Hematopoietic multipotent progenitor cell treated with erythropoietin and hydrocortisone succinate and interleukin-3 and kit ligand, for 6 days (in vitro differentiated cells): ENCODE measurements around the gene DACT1.

Experiments used
- DNase-seq: peaks from one replicate; pipeline ENCODE4 v3.0.0-alpha.2; 2015

The DACT1 gene

GRCh38 chr14:58668848-58669480 is 31.2 kb downstream of the DACT1 start:
- no peak for DNase-seq

- no peak for DNase-seq
Measured at GRCh38 chr14:58669556-58670200, 31.9 kb downstream of the DACT1 start.

GRCh38 chr14:58671024-58671423 is 33.3 kb downstream of the DACT1 start:
- no peak for DNase-seq

- no peak for DNase-seq
Measured at GRCh38 chr14:58671436-58671835, 33.7 kb downstream of the DACT1 start.

- no peak for DNase-seq
Measured at GRCh38 chr14:58673722-58674121, 36.0 kb downstream of the DACT1 start.

- no peak for DNase-seq
Measured at GRCh38 chr14:58677001-58677400, 39.2 kb downstream of the DACT1 start.

- DNase-seq: no peak
Measured at GRCh38 chr14:58677517-58677916, 39.8 kb downstream of the DACT1 start.

GRCh38 chr14:58677996-58678395 is 40.2 kb downstream of the DACT1 start:
- DNase-seq: no peak

- DNase-seq: no peak
Measured at GRCh38 chr14:58680698-58681097, 42.9 kb downstream of the DACT1 start.

GRCh38 chr14:58687232-58687795 is 49.6 kb downstream of the DACT1 start:
- no peak for DNase-seq

- no peak for DNase-seq
Measured at GRCh38 chr14:58690801-58691516, 53.2 kb downstream of the DACT1 start.

GRCh38 chr14:58693048-58693447 is 55.3 kb downstream of the DACT1 start:
- DNase-seq: no peak

- DNase-seq: no peak
Measured at GRCh38 chr14:58695514-58695913, 57.8 kb downstream of the DACT1 start.

GRCh38 chr14:58697266-58697929 is 59.6 kb downstream of the DACT1 start:
- DNase-seq: no peak
